GM23338 (cell line): Measurements from ENCODE around the gene IRF8. TPM values are rescaled to one million over a fixed set of nuclear protein-coding genes. Genes with fewer than 3 reads are reported as not detected.

Experiments used
- EZH2 ChIP-seq: fragments of 200-600 bp; sonication (generic); IDR thresholded peaks from one replicate; pipeline ENCODE4 v1.8.0; 2017; ENCODE audit warnings: antibody characterized with exemption, mild to moderate bottlenecking, low read depth; ENCODE audit not compliant: unreplicated experiment
- NANOG ChIP-seq: IDR thresholded peaks from 2 replicates; pipeline ENCODE4 v1.6.1; 2016; ENCODE audit warnings: antibody characterized with exemption, borderline replicate concordance
- POLR2AphosphoS5 ChIP-seq: IDR thresholded peaks from 2 replicates; pipeline ENCODE4 v1.6.1; 2016; ENCODE audit warnings: antibody characterized with exemption, low read depth
- REST ChIP-seq: IDR thresholded peaks from one replicate; pipeline ENCODE4 v1.6.1; 2018; ENCODE audit warnings: antibody characterized with exemption; ENCODE audit not compliant: unreplicated experiment
- ZNF114 ChIP-seq: fragments of 250-450 bp; sonication (Bioruptor Pico); IDR thresholded peaks from 2 replicates; pipeline ENCODE4 v1.5.0; 2020; ENCODE audit warnings: mild to moderate bottlenecking, moderate library complexity
- polyA plus RNA-seq: library from polyadenylated mRNA; unstranded; fragments of >200 nt; fragmentation: Nextera tagmentation; extraction: Ambion mirVana; gene quantifications from 2 replicates; pipeline ENCODE4 v1.2.1, GENCODE V29; 2016
- total RNA-seq: library from RNA; depleted of rRNA; stranded (reverse); fragments of >200 nt; shearing (Covaris generic); gene quantifications from 2 replicates; pipeline ENCODE4 v1.2.3, GENCODE V29; 2014
- TF ChIP-seq, protein P1 (sequence below): fragments of 250-450 bp; sonication (Bioruptor Pico); IDR thresholded peaks from 2 replicates; pipeline ENCODE4 v1.5.0; 2020; ENCODE audit warnings: mild to moderate bottlenecking, moderate library complexity
- TF ChIP-seq, protein P2 (sequence below): IDR thresholded peaks from 2 replicates; pipeline ENCODE4 v1.6.1; 2016; ENCODE audit warnings: antibody characterized with exemption
- TF ChIP-seq, protein P3 (sequence below), 2 experiments: fragments of 200-600 bp in 1 of 2; sonication (generic) in 1 of 2; conservative IDR thresholded peaks; 2 replicates each; pipeline versions ENCODE4 v1.5.1 to v1.6.1; 2016 to 2017; ENCODE audit warnings: antibody characterized with exemption in 2 of 2, low read depth in 2 of 2, mild to moderate bottlenecking in 2 of 2, moderate library complexity in 1 of 2

IRF8 gene
- total and polyA plus RNA-seq, 2 experiments from 2014 or later: 0.47 to 2.8 TPM

- TF ChIP-seq, protein P1, sequence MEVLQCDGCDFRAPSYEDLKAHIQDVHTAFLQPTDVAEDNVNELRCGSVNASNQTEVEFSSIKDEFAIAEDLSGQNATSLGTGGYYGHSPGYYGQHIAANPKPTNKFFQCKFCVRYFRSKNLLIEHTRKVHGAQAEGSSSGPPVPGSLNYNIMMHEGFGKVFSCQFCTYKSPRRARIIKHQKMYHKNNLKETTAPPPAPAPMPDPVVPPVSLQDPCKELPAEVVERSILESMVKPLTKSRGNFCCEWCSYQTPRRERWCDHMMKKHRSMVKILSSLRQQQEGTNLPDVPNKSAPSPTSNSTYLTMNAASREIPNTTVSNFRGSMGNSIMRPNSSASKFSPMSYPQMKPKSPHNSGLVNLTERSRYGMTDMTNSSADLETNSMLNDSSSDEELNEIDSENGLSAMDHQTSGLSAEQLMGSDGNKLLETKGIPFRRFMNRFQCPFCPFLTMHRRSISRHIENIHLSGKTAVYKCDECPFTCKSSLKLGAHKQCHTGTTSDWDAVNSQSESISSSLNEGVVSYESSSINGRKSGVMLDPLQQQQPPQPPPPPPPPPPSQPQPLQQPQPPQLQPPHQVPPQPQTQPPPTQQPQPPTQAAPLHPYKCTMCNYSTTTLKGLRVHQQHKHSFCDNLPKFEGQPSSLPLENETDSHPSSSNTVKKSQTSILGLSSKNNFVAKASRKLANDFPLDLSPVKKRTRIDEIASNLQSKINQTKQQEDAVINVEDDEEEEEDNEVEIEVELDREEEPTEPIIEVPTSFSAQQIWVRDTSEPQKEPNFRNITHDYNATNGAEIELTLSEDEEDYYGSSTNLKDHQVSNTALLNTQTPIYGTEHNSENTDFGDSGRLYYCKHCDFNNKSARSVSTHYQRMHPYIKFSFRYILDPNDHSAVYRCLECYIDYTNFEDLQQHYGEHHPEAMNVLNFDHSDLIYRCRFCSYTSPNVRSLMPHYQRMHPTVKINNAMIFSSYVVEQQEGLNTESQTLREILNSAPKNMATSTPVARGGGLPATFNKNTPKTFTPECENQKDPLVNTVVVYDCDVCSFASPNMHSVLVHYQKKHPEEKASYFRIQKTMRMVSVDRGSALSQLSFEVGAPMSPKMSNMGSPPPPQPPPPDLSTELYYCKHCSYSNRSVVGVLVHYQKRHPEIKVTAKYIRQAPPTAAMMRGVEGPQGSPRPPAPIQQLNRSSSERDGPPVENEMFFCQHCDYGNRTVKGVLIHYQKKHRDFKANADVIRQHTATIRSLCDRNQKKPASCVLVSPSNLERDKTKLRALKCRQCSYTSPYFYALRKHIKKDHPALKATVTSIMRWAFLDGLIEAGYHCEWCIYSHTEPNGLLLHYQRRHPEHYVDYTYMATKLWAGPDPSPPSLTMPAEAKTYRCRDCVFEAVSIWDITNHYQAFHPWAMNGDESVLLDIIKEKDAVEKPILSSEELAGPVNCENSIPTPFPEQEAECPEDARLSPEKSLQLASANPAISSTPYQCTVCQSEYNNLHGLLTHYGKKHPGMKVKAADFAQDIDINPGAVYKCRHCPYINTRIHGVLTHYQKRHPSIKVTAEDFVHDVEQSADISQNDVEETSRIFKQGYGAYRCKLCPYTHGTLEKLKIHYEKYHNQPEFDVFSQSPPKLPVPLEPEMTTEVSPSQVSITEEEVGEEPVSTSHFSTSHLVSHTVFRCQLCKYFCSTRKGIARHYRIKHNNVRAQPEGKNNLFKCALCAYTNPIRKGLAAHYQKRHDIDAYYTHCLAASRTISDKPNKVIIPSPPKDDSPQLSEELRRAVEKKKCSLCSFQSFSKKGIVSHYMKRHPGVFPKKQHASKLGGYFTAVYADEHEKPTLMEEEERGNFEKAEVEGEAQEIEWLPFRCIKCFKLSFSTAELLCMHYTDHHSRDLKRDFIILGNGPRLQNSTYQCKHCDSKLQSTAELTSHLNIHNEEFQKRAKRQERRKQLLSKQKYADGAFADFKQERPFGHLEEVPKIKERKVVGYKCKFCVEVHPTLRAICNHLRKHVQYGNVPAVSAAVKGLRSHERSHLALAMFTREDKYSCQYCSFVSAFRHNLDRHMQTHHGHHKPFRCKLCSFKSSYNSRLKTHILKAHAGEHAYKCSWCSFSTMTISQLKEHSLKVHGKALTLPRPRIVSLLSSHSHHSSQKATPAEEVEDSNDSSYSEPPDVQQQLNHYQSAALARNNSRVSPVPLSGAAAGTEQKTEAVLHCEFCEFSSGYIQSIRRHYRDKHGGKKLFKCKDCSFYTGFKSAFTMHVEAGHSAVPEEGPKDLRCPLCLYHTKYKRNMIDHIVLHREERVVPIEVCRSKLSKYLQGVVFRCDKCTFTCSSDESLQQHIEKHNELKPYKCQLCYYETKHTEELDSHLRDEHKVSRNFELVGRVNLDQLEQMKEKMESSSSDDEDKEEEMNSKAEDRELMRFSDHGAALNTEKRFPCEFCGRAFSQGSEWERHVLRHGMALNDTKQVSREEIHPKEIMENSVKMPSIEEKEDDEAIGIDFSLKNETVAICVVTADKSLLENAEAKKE (CRISPR knock-in tag): no peak
- TF ChIP-seq NANOG (no peak), POLR2AphosphoS5 (no peak), ZNF114 (no peak), REST (no peak), EZH2 (no peak)
- TF ChIP-seq, protein P2, sequence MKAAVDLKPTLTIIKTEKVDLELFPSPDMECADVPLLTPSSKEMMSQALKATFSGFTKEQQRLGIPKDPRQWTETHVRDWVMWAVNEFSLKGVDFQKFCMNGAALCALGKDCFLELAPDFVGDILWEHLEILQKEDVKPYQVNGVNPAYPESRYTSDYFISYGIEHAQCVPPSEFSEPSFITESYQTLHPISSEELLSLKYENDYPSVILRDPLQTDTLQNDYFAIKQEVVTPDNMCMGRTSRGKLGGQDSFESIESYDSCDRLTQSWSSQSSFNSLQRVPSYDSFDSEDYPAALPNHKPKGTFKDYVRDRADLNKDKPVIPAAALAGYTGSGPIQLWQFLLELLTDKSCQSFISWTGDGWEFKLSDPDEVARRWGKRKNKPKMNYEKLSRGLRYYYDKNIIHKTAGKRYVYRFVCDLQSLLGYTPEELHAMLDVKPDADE: no peak
- TF ChIP-seq, protein P3, sequence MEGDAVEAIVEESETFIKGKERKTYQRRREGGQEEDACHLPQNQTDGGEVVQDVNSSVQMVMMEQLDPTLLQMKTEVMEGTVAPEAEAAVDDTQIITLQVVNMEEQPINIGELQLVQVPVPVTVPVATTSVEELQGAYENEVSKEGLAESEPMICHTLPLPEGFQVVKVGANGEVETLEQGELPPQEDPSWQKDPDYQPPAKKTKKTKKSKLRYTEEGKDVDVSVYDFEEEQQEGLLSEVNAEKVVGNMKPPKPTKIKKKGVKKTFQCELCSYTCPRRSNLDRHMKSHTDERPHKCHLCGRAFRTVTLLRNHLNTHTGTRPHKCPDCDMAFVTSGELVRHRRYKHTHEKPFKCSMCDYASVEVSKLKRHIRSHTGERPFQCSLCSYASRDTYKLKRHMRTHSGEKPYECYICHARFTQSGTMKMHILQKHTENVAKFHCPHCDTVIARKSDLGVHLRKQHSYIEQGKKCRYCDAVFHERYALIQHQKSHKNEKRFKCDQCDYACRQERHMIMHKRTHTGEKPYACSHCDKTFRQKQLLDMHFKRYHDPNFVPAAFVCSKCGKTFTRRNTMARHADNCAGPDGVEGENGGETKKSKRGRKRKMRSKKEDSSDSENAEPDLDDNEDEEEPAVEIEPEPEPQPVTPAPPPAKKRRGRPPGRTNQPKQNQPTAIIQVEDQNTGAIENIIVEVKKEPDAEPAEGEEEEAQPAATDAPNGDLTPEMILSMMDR (conservative IDR thresholded peaks at IDR 0.05; ENCODE audit: low read depth in 2 of 2): no peak
Measured at GRCh38 chr16:85923153-85924021, 24.4 kb downstream of the IRF8 start (continued).
